CD4-positive, alpha-beta T cell treated with Interleukin-12 subunit alpha and Interleukin-12 subunit beta, for 1 hour (primary cell): ENCODE results near the gene ANKRD23.
"Not testable (repeated sequence)": the region's sequence is repeated elsewhere in the genome, so short reads cannot be mapped to it uniquely, and the experiment has no call there.

Source experiments
- DNase-seq: peaks from one replicate; pipeline ENCODE4 v3.0.0-alpha.2; 2020

ANKRD23 gene

GRCh38 chr2:96843538-96844268 lies at the start of gene ANKRD23:
TSS of gene ANKRD23 (minus strand) at chr2:96844021. CDS start at chr2:96843992, 29 bp downstream.
- no peak for DNase-seq

- DNase-seq = no peak
These were observed 47.9 kb upstream of the ANKRD23 start for GRCh38 chr2:96891591-96892333.

GRCh38 chr2:96890726-96891385 lies 47.0 kb upstream of the ANKRD23 start:
- no peak for DNase-seq

GRCh38 chr2:96890252-96890651 lies 46.4 kb upstream of the ANKRD23 start:
- DNase-seq = no peak

- not testable (repeated sequence) for DNase-seq
These were observed 45.7 kb upstream of the ANKRD23 start for GRCh38 chr2:96889502-96889901.

GRCh38 chr2:96888072-96889011 lies 44.5 kb upstream of the ANKRD23 start:
- DNase-seq = no peak

GRCh38 chr2:96887493-96888012 lies 43.7 kb upstream of the ANKRD23 start:
- DNase-seq = no peak

- DNase-seq = no peak
These were observed 41.9 kb upstream of the ANKRD23 start for GRCh38 chr2:96885432-96886347.

- no peak for DNase-seq
These were observed 40.7 kb upstream of the ANKRD23 start for GRCh38 chr2:96884299-96885094.

- DNase-seq = no peak
These were observed 39.5 kb upstream of the ANKRD23 start for GRCh38 chr2:96883306-96883705.

GRCh38 chr2:96882906-96883305 lies 39.1 kb upstream of the ANKRD23 start:
- DNase-seq = no peak

- DNase-seq = no peak
These were observed 38.4 kb upstream of the ANKRD23 start for GRCh38 chr2:96882230-96882629.

GRCh38 chr2:96881349-96882195 lies 37.8 kb upstream of the ANKRD23 start:
- DNase-seq = no peak

GRCh38 chr2:96880891-96881273 lies 37.1 kb upstream of the ANKRD23 start:
- DNase-seq = no peak

- DNase-seq = no peak
These were observed 35.8 kb upstream of the ANKRD23 start for GRCh38 chr2:96879545-96880040.

- no peak for DNase-seq
These were observed 35.1 kb upstream of the ANKRD23 start for GRCh38 chr2:96878796-96879544.

- no peak for DNase-seq
These were observed 34.4 kb upstream of the ANKRD23 start for GRCh38 chr2:96878171-96878570.

GRCh38 chr2:96877631-96878092 lies 33.8 kb upstream of the ANKRD23 start:
- no peak for DNase-seq
